Measurements from ENCODE around the gene TRAPPC2B. TPM values are rescaled to one million over a fixed set of nuclear protein-coding genes. Genes with fewer than 3 reads are reported as not detected.

TRAPPC2B gene
- 12.2 and 15.1 TPM in 2 replicates for total RNA-seq

GRCh38 chr19:57362997-57363687 lies at the start of gene TRAPPC2B, which contains the start of gene ZNF547:
Gene TRAPPC2B (plus strand): TSS chr19:57363551. CDS start chr19:57364834, 1,283 bp downstream.
Gene ZNF547 (plus strand): TSS chr19:57363551. CDS start chr19:57368556, 5,005 bp downstream.

GRCh38 chr19:57320180-57321084 lies 42.9 kb upstream of the TRAPPC2B start, which contains the start of gene ZNF543:
Gene ZNF543 (plus strand): TSS chr19:57320472. CDS start chr19:57320854, 382 bp downstream.

GRCh38 chr19:57350877-57351805 lies 12.2 kb upstream of the TRAPPC2B start, which contains the start of gene ZNF304:
Gene ZNF304 (plus strand): TSS chr19:57351271. CDS start chr19:57351665, 394 bp downstream.

GRCh38 chr19:57389730-57390598 lies 26.6 kb downstream of the TRAPPC2B start, which contains the start of gene ZNF548:
Gene ZNF548 (plus strand): TSS chr19:57389854. CDS start chr19:57390100, 246 bp downstream.

GRCh38 chr19:57410877-57411671 lies 47.7 kb downstream of the TRAPPC2B start, which contains the start of gene ZNF17:
Gene ZNF17 (plus strand): TSS chr19:57411161. CDS start chr19:57413616, 2,455 bp downstream.

Other genes starting within 250 kb of the TRAPPC2B start
- gene USP29, start 243.6 kb upstream of the TRAPPC2B start, total RNA-seq, result not detected in 2 replicates
- gene ZIM3, start 218.3 kb upstream of the TRAPPC2B start, total RNA-seq, result not detected in 2 replicates
- gene DUXA, start 196.1 kb upstream of the TRAPPC2B start, total RNA-seq, result not detected in 2 replicates
- gene ZNF264, start 172.1 kb upstream of the TRAPPC2B start, total RNA-seq, result 14.3 and 21.6 TPM in 2 replicates
- gene AURKC, start 132.5 kb upstream of the TRAPPC2B start, total RNA-seq, result 1.6 TPM in 1 of 2 replicates, not detected in the other
- 6.2 and 14.1 TPM in 2 replicates for gene ZNF805, start 122.9 kb upstream of the TRAPPC2B start, total RNA-seq
- 31.4 and 54.5 TPM in 2 replicates for gene ZNF460, start 83.1 kb upstream of the TRAPPC2B start, total RNA-seq
- gene ZNF543, start 43.1 kb upstream of the TRAPPC2B start, total RNA-seq, result 3.3 and 6.3 TPM in 2 replicates
- 3.6 and 5.5 TPM in 2 replicates for gene ZNF304, start 12.3 kb upstream of the TRAPPC2B start, total RNA-seq
- 0.65 and 0.89 TPM in 2 replicates for gene ZNF547, start within 50 bp of the TRAPPC2B start, total RNA-seq
- gene ZNF548, start 26.3 kb downstream of the TRAPPC2B start, total RNA-seq, result 6.2 and 9.1 TPM in 2 replicates
- 4.1 TPM in 2 replicates for gene ZNF17, start 47.6 kb downstream of the TRAPPC2B start, total RNA-seq
- gene ZNF749, start 71.8 kb downstream of the TRAPPC2B start, total RNA-seq, result 7.5 and 16.3 TPM in 2 replicates
- under 0.01 TPM in 1 of 2 replicates, not detected in the other for gene VN1R1, start 93.6 kb downstream of the TRAPPC2B start, total RNA-seq
- 3.9 and 11.2 TPM in 2 replicates for gene ZNF772, start 114.0 kb downstream of the TRAPPC2B start, total RNA-seq
- gene ZNF419, start 124.2 kb downstream of the TRAPPC2B start, total RNA-seq, result 3.7 and 9.6 TPM in 2 replicates
- gene ZNF773, start 136.4 kb downstream of the TRAPPC2B start, total RNA-seq, result 3.9 and 13.6 TPM in 2 replicates
- gene ZNF549, start 163.8 kb downstream of the TRAPPC2B start, total RNA-seq, result 2.3 and 4.6 TPM in 2 replicates
- gene ZNF550, start 196.3 kb downstream of the TRAPPC2B start, total RNA-seq, result 2.8 and 3.9 TPM in 2 replicates
- gene ZNF416, start 215.4 kb downstream of the TRAPPC2B start, total RNA-seq, result 2.6 and 4.2 TPM in 2 replicates
- gene ZIK1, start 220.6 kb downstream of the TRAPPC2B start, total RNA-seq, result 4.1 and 7.5 TPM in 2 replicates
- 3.5 and 4.1 TPM in 2 replicates for gene ZNF530, start 236.3 kb downstream of the TRAPPC2B start, total RNA-seq